Measurements from ENCODE around the gene ACOT8. TPM values are rescaled to one million over a fixed set of nuclear protein-coding genes. Genes with fewer than 3 reads are reported as not detected.

Gene ACOT8
- polyA plus RNA-seq, 2 donors: 24.8 to 26.6 TPM

GRCh38 chr20:45859916-45860315 is 2.7 kb upstream of the ACOT8 start:
- no peaks in the 10 kb centered on the region for H3K27me3 ChIP-seq (ENCODE audit: control insufficient read depth in 1 of 2, insufficient read depth in 2 of 2, low read length in 2 of 2)
- H3K9me3 ChIP-seq (ENCODE audit: control insufficient read depth in 2 of 2, insufficient read depth in 1 of 2, low read depth in 1 of 2, low read length in 1 of 2): no peaks in the 10 kb centered on the region
- H3K27ac ChIP-seq (ENCODE audit: low read depth in 2 of 2, low read length in 1 of 2): no peak overlapping the region
- peaks cover 0 to 2% of the 10 kb centered on the region in 2 donors for H3K36me3 ChIP-seq (ENCODE audit: control insufficient read depth in 2 of 2, insufficient read depth in 2 of 2, low read length in 1 of 2)
- H3K4me1 ChIP-seq (ENCODE audit: control insufficient read depth in 2 of 2, insufficient read depth in 2 of 2, low read length in 1 of 2): peaks cover 4 to 11% of the 10 kb centered on the region in 2 donors
- WGBS, 2 donors: 96 to 97% methylated on average over 5 of the region's 5 CpGs
- no peak overlapping the region for H3K4me3 ChIP-seq (ENCODE audit: low read depth in 1 of 2, low read length in 2 of 2)

GRCh38 chr20:45857882-45858216 is 657 bp upstream of the ACOT8 start:
- Histone ChIP-seq H3K36me3 (ENCODE audit: control insufficient read depth in 2 of 2, insufficient read depth in 2 of 2, low read length in 1 of 2) (peaks cover 0 to 5% of the 10 kb centered on the region in 2 donors), H3K4me3 (ENCODE audit: low read depth in 1 of 2, low read length in 2 of 2) (peak overlapping the region; percentile 73 to 93), H3K27ac (ENCODE audit: low read depth in 2 of 2, low read length in 1 of 2) (peak overlapping the region; percentile 28 to 91), H3K9me3 (ENCODE audit: control insufficient read depth in 2 of 2, insufficient read depth in 1 of 2, low read depth in 1 of 2, low read length in 1 of 2) (no peaks in the 10 kb centered on the region), H3K4me1 (ENCODE audit: control insufficient read depth in 2 of 2, insufficient read depth in 2 of 2, low read length in 1 of 2) (peaks cover 5 to 13% of the 10 kb centered on the region in 2 donors), H3K27me3 (ENCODE audit: control insufficient read depth in 1 of 2, insufficient read depth in 2 of 2, low read length in 2 of 2) (no peaks in the 10 kb centered on the region)
- 15 to 16% methylated on average over 13 of the region's 13 CpGs for WGBS, 2 donors

- H3K27ac ChIP-seq (ENCODE audit: low read depth in 2 of 2, low read length in 1 of 2): no peak overlapping the region
- H3K4me3 ChIP-seq (ENCODE audit: low read depth in 1 of 2, low read length in 2 of 2): no peak overlapping the region
- no peaks in the 10 kb centered on the region for H3K9me3 ChIP-seq (ENCODE audit: control insufficient read depth in 2 of 2, insufficient read depth in 1 of 2, low read depth in 1 of 2, low read length in 1 of 2)
- H3K36me3 ChIP-seq (ENCODE audit: control insufficient read depth in 2 of 2, insufficient read depth in 2 of 2, low read length in 1 of 2): peaks cover 0 to 18% of the 10 kb centered on the region in 2 donors
- 74 to 82% methylated on average over 2 of the region's 2 CpGs for WGBS, 2 donors
- peaks cover 5 to 13% of the 10 kb centered on the region in 2 donors for H3K4me1 ChIP-seq (ENCODE audit: control insufficient read depth in 2 of 2, insufficient read depth in 2 of 2, low read length in 1 of 2)
- H3K27me3 ChIP-seq (ENCODE audit: control insufficient read depth in 1 of 2, insufficient read depth in 2 of 2, low read length in 2 of 2): no peaks in the 10 kb centered on the region
Measured at GRCh38 chr20:45853484-45853883, 3.7 kb downstream of the ACOT8 start.

GRCh38 chr20:45852326-45852725 is 4.9 kb downstream of the ACOT8 start:
- Histone ChIP-seq H3K27ac (ENCODE audit: low read depth in 2 of 2, low read length in 1 of 2) (no peak overlapping the region), H3K36me3 (ENCODE audit: control insufficient read depth in 2 of 2, insufficient read depth in 2 of 2, low read length in 1 of 2) (peaks cover 0 to 21% of the 10 kb centered on the region in 2 donors), H3K9me3 (ENCODE audit: control insufficient read depth in 2 of 2, insufficient read depth in 1 of 2, low read depth in 1 of 2, low read length in 1 of 2) (no peaks in the 10 kb centered on the region), H3K27me3 (ENCODE audit: control insufficient read depth in 1 of 2, insufficient read depth in 2 of 2, low read length in 2 of 2) (no peaks in the 10 kb centered on the region), H3K4me1 (ENCODE audit: control insufficient read depth in 2 of 2, insufficient read depth in 2 of 2, low read length in 1 of 2) (peaks cover 2 to 11% of the 10 kb centered on the region in 2 donors), H3K4me3 (ENCODE audit: low read depth in 1 of 2, low read length in 2 of 2) (no peak overlapping the region)
- 92 to 98% methylated on average over 6 of the region's 6 CpGs for WGBS, 2 donors

- H3K4me3 ChIP-seq (ENCODE audit: low read depth in 1 of 2, low read length in 2 of 2): no peak overlapping the region
- H3K27me3 ChIP-seq (ENCODE audit: control insufficient read depth in 1 of 2, insufficient read depth in 2 of 2, low read length in 2 of 2): no peaks in the 10 kb centered on the region
- peaks cover under 1 to 21% of the 10 kb centered on the region in 2 donors for H3K36me3 ChIP-seq (ENCODE audit: control insufficient read depth in 2 of 2, insufficient read depth in 2 of 2, low read length in 1 of 2)
- no peaks in the 10 kb centered on the region for H3K9me3 ChIP-seq (ENCODE audit: control insufficient read depth in 2 of 2, insufficient read depth in 1 of 2, low read depth in 1 of 2, low read length in 1 of 2)
- peaks cover 2 to 11% of the 10 kb centered on the region in 2 donors for H3K4me1 ChIP-seq (ENCODE audit: control insufficient read depth in 2 of 2, insufficient read depth in 2 of 2, low read length in 1 of 2)
- H3K27ac ChIP-seq (ENCODE audit: low read depth in 2 of 2, low read length in 1 of 2): no peak overlapping the region
Measured at GRCh38 chr20:45851501-45851900, 5.7 kb downstream of the ACOT8 start.

- 77 to 93% methylated on average over 1 of the region's 1 CpG for WGBS, 2 donors
- no peak overlapping the region for H3K27ac ChIP-seq (ENCODE audit: low read depth in 2 of 2, low read length in 1 of 2)
- no peaks in the 10 kb centered on the region for H3K9me3 ChIP-seq (ENCODE audit: control insufficient read depth in 2 of 2, insufficient read depth in 1 of 2, low read depth in 1 of 2, low read length in 1 of 2)
- no peak overlapping the region for H3K4me3 ChIP-seq (ENCODE audit: low read depth in 1 of 2, low read length in 2 of 2)
- H3K4me1 ChIP-seq (ENCODE audit: control insufficient read depth in 2 of 2, insufficient read depth in 2 of 2, low read length in 1 of 2): peaks cover 2 to 7% of the 10 kb centered on the region in 2 donors
- H3K36me3 ChIP-seq (ENCODE audit: control insufficient read depth in 2 of 2, insufficient read depth in 2 of 2, low read length in 1 of 2): peaks cover 3 to 21% of the 10 kb centered on the region in 2 donors
- H3K27me3 ChIP-seq (ENCODE audit: control insufficient read depth in 1 of 2, insufficient read depth in 2 of 2, low read length in 2 of 2): no peaks in the 10 kb centered on the region
Measured at GRCh38 chr20:45850926-45851325, 6.3 kb downstream of the ACOT8 start.

GRCh38 chr20:45850238-45850637 is 7.0 kb downstream of the ACOT8 start:
- Histone ChIP-seq H3K27ac (ENCODE audit: low read depth in 2 of 2, low read length in 1 of 2) (no peak overlapping the region), H3K9me3 (ENCODE audit: control insufficient read depth in 2 of 2, insufficient read depth in 1 of 2, low read depth in 1 of 2, low read length in 1 of 2) (no peaks in the 10 kb centered on the region), H3K36me3 (ENCODE audit: control insufficient read depth in 2 of 2, insufficient read depth in 2 of 2, low read length in 1 of 2) (peaks cover 3 to 25% of the 10 kb centered on the region in 2 donors), H3K4me1 (ENCODE audit: control insufficient read depth in 2 of 2, insufficient read depth in 2 of 2, low read length in 1 of 2) (peaks cover 2 to 4% of the 10 kb centered on the region in 2 donors), H3K27me3 (ENCODE audit: control insufficient read depth in 1 of 2, insufficient read depth in 2 of 2, low read length in 2 of 2) (no peaks in the 10 kb centered on the region), H3K4me3 (ENCODE audit: low read depth in 1 of 2, low read length in 2 of 2) (no peak overlapping the region)
- 96 to 100% methylated on average over 2 of the region's 2 CpGs for WGBS, 2 donors

GRCh38 chr20:45848969-45849582 is 8.1 kb downstream of the ACOT8 start:
- Histone ChIP-seq H3K9me3 (ENCODE audit: control insufficient read depth in 2 of 2, insufficient read depth in 1 of 2, low read depth in 1 of 2, low read length in 1 of 2) (no peaks in the 10 kb centered on the region), H3K4me3 (ENCODE audit: low read depth in 1 of 2, low read length in 2 of 2) (no peak overlapping the region), H3K4me1 (ENCODE audit: control insufficient read depth in 2 of 2, insufficient read depth in 2 of 2, low read length in 1 of 2) (no peaks in the 10 kb centered on the region), H3K36me3 (ENCODE audit: control insufficient read depth in 2 of 2, insufficient read depth in 2 of 2, low read length in 1 of 2) (peaks cover 6 to 25% of the 10 kb centered on the region in 2 donors), H3K27ac (ENCODE audit: low read depth in 2 of 2, low read length in 1 of 2) (no peak overlapping the region), H3K27me3 (ENCODE audit: control insufficient read depth in 1 of 2, insufficient read depth in 2 of 2, low read length in 2 of 2) (no peaks in the 10 kb centered on the region)
- 90 to 92% methylated on average over 8 of the region's 8 CpGs for WGBS, 2 donors

GRCh38 chr20:45848421-45848820 is 8.8 kb downstream of the ACOT8 start:
- Histone ChIP-seq H3K4me1 (ENCODE audit: control insufficient read depth in 2 of 2, insufficient read depth in 2 of 2, low read length in 1 of 2) (no peaks in the 10 kb centered on the region), H3K27ac (ENCODE audit: low read depth in 2 of 2, low read length in 1 of 2) (no peak overlapping the region), H3K36me3 (ENCODE audit: control insufficient read depth in 2 of 2, insufficient read depth in 2 of 2, low read length in 1 of 2) (peaks cover 6 to 30% of the 10 kb centered on the region in 2 donors), H3K27me3 (ENCODE audit: control insufficient read depth in 1 of 2, insufficient read depth in 2 of 2, low read length in 2 of 2) (no peaks in the 10 kb centered on the region), H3K4me3 (ENCODE audit: low read depth in 1 of 2, low read length in 2 of 2) (no peak overlapping the region), H3K9me3 (ENCODE audit: control insufficient read depth in 2 of 2, insufficient read depth in 1 of 2, low read depth in 1 of 2, low read length in 1 of 2) (no peaks in the 10 kb centered on the region)
- 92 to 96% methylated on average over 8 of the region's 8 CpGs for WGBS, 2 donors

GRCh38 chr20:45845452-45845851 is 11.7 kb downstream of the ACOT8 start:
- Histone ChIP-seq H3K36me3 (ENCODE audit: control insufficient read depth in 2 of 2, insufficient read depth in 2 of 2, low read length in 1 of 2) (peaks cover 16 to 42% of the 10 kb centered on the region in 2 donors), H3K27ac (ENCODE audit: low read depth in 2 of 2, low read length in 1 of 2) (no peak overlapping the region), H3K9me3 (ENCODE audit: control insufficient read depth in 2 of 2, insufficient read depth in 1 of 2, low read depth in 1 of 2, low read length in 1 of 2) (no peaks in the 10 kb centered on the region), H3K4me1 (ENCODE audit: control insufficient read depth in 2 of 2, insufficient read depth in 2 of 2, low read length in 1 of 2) (peaks cover 0 to 2% of the 10 kb centered on the region in 2 donors), H3K4me3 (ENCODE audit: low read depth in 1 of 2, low read length in 2 of 2) (no peak overlapping the region), H3K27me3 (ENCODE audit: control insufficient read depth in 1 of 2, insufficient read depth in 2 of 2, low read length in 2 of 2) (no peaks in the 10 kb centered on the region)

Measured in esophagus (tissue), 2 donors.